Right atrium auricular region (tissue), 2 donors: ENCODE results near the gene DUSP2. TPM values are rescaled to one million over a fixed set of nuclear protein-coding genes. Genes with fewer than 3 reads are reported as not detected.

Experiments used
- DNase-seq: peaks from one replicate; pipeline ENCODE4 v3.0.0-alpha.2; 2019; ENCODE audit warnings: low spot score
- H3K27ac ChIP-seq, 2 donors: fragments of 200-600 bp; sonication (generic); 1 replicate in 1 of 2; 2 replicates in 1 of 2; pipeline ENCODE4 v1.5.1; 2016 to 2019
- H3K27me3 ChIP-seq, 2 donors: fragments of 200-600 bp; sonication (generic); one replicate each; pipeline versions ENCODE4 v1.5.1 to v1.6.0; 2017 to 2019
- H3K36me3 ChIP-seq: fragments of 200-600 bp; sonication (generic); one replicate; pipeline ENCODE4 v1.5.1; 2016
- H3K4me1 ChIP-seq, 2 donors: fragments of 200-600 bp; sonication (generic); one replicate each; pipeline versions ENCODE4 v1.5.1 to v1.6.0; 2017 to 2019
- H3K4me3 ChIP-seq, 2 donors: fragments of 200-600 bp; sonication (generic); 1 replicate in 1 of 2; 2 replicates in 1 of 2; pipeline ENCODE4 v1.5.1; 2017 to 2019; ENCODE audit warnings: mild to moderate bottlenecking in 1 of 2, moderate library complexity in 1 of 2
- H3K9me3 ChIP-seq, 2 donors: fragments of 200-600 bp; sonication (generic); one replicate each; pipeline ENCODE4 v1.5.1; 2019
- CTCF ChIP-seq, 2 donors: fragments of 200-600 bp; sonication (generic); IDR thresholded peaks; one replicate each; pipeline ENCODE4 v1.5.1; 2019; ENCODE audit warnings: antibody characterized with exemption in 2 of 2
- total RNA-seq, 2 donors: library from RNA; depleted of rRNA; stranded (reverse); fragments of >200 nt; gene quantifications; one replicate each; pipeline ENCODE4 v1.1.0, GENCODE V29; 2016

Gene DUSP2
- total RNA-seq, 2 donors from 2014 or later, result 4.0 to 9.0 TPM

DNA sequence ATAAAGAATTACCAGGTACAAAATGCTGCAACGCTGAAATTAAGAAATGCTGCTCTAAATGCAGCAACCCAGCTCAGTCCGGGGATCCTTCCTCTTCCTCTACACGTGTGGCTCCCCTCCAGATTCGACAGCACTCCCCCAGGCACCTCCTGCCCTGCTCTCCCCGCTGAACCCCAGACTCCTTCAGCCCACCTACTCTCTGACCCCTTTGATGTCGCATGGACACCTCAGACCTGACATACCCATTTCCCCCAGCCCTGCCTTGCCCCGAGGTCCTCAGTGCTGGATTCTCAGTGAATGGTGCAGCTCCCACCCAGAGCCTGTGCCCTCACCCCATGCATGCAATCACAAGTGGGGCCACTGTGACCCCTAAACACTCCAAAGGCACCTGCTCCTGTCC lies 24.2 kb downstream of the DUSP2 start:
- H3K36me3 ChIP-seq, result no peaks in the 10 kb centered on the region
- H3K27me3 ChIP-seq, result peaks cover 3 to 6% of the 10 kb centered on the region in 2 donors
- no peak overlapping the region for H3K4me3 ChIP-seq

GRCh38 chr2:96120091-96120720 lies 25.0 kb downstream of the DUSP2 start:
- Histone ChIP-seq H3K36me3 (no peaks in the 10 kb centered on the region), H3K4me1 (peaks cover 0 to 20% of the 10 kb centered on the region in 2 donors), H3K27ac (no peak overlapping the region), H3K9me3 (no peaks in the 10 kb centered on the region), H3K27me3 (peaks cover 3 to 6% of the 10 kb centered on the region in 2 donors), H3K4me3 (no peak overlapping the region)
- DNase-seq, result no peak
- TF ChIP-seq CTCF (IDR thresholded peaks at IDR 0.05), result no peak

More for the DNA sequence above, 24.2 kb downstream of the DUSP2 start:
- Histone ChIP-seq H3K27ac (no peak overlapping the region), H3K4me1 (peaks cover 0 to 15% of the 10 kb centered on the region in 2 donors), H3K9me3 (no peaks in the 10 kb centered on the region)
- DNase-seq, result no peak
- no peak for TF ChIP-seq CTCF (IDR thresholded peaks at IDR 0.05)

GRCh38 chr2:96119389-96119751 lies 25.9 kb downstream of the DUSP2 start:
- Histone ChIP-seq H3K4me1 (peaks cover 0 to 20% of the 10 kb centered on the region in 2 donors), H3K27ac (no peak overlapping the region), H3K4me3 (no peak overlapping the region), H3K27me3 (peaks cover 3 to 6% of the 10 kb centered on the region in 2 donors), H3K36me3 (no peaks in the 10 kb centered on the region), H3K9me3 (no peaks in the 10 kb centered on the region)
- no peak for TF ChIP-seq CTCF (IDR thresholded peaks at IDR 0.05)
- DNase-seq, result no peak

GRCh38 chr2:96118698-96119388 lies 26.4 kb downstream of the DUSP2 start:
- Histone ChIP-seq H3K27me3 (peaks cover 3 to 6% of the 10 kb centered on the region in 2 donors), H3K27ac (no peak overlapping the region), H3K9me3 (no peaks in the 10 kb centered on the region), H3K36me3 (no peaks in the 10 kb centered on the region), H3K4me3 (no peak overlapping the region), H3K4me1 (peaks cover 0 to 20% of the 10 kb centered on the region in 2 donors)
- no peak for DNase-seq
- no peak for TF ChIP-seq CTCF (IDR thresholded peaks at IDR 0.05)

DNA sequence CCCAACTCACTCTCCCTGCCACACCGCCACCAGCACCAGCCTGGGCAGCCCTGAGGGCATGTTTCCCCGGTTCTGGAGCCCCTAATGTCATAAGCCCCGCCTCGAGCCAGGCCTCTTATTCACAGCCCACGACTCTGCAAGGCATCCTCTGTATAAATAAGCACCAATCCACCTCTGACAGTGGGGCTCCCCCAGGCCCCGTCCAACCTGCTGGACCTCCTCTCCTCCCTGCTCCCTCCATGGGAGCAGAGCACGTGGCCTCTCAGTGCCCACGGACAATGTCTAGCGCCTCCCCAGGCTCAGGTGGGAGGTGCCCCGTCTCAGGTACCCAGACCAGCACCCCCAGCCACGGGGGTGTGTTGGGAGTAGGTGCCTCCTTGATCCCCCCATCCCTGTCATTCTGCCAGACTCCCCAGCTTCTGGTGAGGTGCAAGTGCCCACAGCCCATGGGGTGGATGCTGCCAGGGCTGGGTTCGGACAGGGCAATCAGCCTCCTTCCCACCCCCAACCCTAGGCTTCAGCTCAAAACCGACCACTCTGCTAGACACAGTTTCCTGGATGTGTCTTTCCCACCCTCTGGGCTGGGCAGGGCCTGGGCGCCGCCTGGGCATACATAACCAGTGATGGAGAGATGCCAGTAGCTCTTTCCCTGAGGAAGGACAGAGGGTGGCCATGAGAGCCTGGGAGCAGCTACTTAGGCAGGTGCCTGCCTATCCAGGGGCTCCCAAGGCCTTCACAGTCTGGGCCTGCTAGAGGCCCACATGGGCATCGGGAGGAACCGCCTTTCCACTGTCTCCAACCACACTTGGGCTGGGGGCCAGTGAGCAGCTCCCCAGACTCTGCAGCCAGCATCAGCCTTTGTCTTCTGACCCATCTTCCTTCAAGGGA lies 27.3 kb downstream of the DUSP2 start:
- Histone ChIP-seq H3K27me3 (peaks cover 3 to 6% of the 10 kb centered on the region in 2 donors), H3K4me1 (peaks cover 0 to 20% of the 10 kb centered on the region in 2 donors), H3K9me3 (no peaks in the 10 kb centered on the region), H3K27ac (no peak overlapping the region), H3K36me3 (no peaks in the 10 kb centered on the region), H3K4me3 (no peak overlapping the region)
- no peak for TF ChIP-seq CTCF (IDR thresholded peaks at IDR 0.05)
- DNase-seq, result no peak
